Pancreas (tissue), 10 donors: ENCODE results near the gene PRKD1. TPM values are rescaled to one million over a fixed set of nuclear protein-coding genes. Genes with fewer than 3 reads are reported as not detected.

ENCODE experiments used
- ATAC-seq, 4 donors: fragments of 200-7000 bp; cut with Tn5 transposase; one replicate each; pipeline versions ENCODE4 v1.8.0 to v1.9.1; 2020; ENCODE audit warnings: mild to moderate bottlenecking in 4 of 4, moderate library complexity in 4 of 4
- DNase-seq, 6 donors: peaks; one replicate each; pipeline ENCODE4 v3.0.0-alpha.2; 2020
- FAIRE-seq: peaks from 2 replicates; lab custom pipeline; 2012; peaks lifted over from hg19 to GRCh38; lab: Jason Lieb, UNC
- H3K27ac ChIP-seq, 4 donors: fragments of 200-600 bp; sonication (generic); 1 replicate in 3 of 4; 2 replicates in 1 of 4; pipeline versions ENCODE4 v1.5.0 to v1.8.0; 2020
- H3K27me3 ChIP-seq, 4 donors: fragments of 200-600 bp; one replicate each; pipeline ENCODE4 v1.8.0; 2021
- H3K36me3 ChIP-seq, 3 donors: fragments of 200-600 bp; sonication (generic) in 1 of 3; one replicate each; pipeline versions ENCODE4 v1.5.0 to v1.8.0; 2020 to 2021
- H3K4me1 ChIP-seq, 3 donors: fragments of 200-600 bp; one replicate each; pipeline ENCODE4 v1.8.0; 2021
- H3K4me3 ChIP-seq, 4 donors: fragments of 200-600 bp; sonication (generic) in 2 of 4; one replicate each; pipeline versions ENCODE4 v1.5.0 to v1.8.0; 2020 to 2021
- H3K9me3 ChIP-seq, 4 donors: fragments of 200-600 bp; one replicate each; pipeline ENCODE4 v1.8.0; 2021
- WGBS, 2 donors: extraction: QIAGEN DNeasy Blood & Tissue Kit; methylation state at CpG; one replicate each; pipeline ENCODE4 v1.1.7; 2013; 5-methylcytosine and 5-hydroxymethylcytosine counted together
- intact Hi-C, 3 donors: fragments of 100-400 bp; cut with DNase I; formaldehyde crosslinking; loops; one replicate each; pipeline versions ENCODE4 v1.11.1 to v1.14.2; 2022
- polyA plus RNA-seq, 2 donors: library from polyadenylated mRNA; stranded (reverse); fragments of 200-250 nt; gene quantifications; one replicate each; pipeline ENCODE4 v1.2.3, GENCODE V29; 2013
- total RNA-seq, 6 donors: library from RNA; stranded (reverse); fragmentation: NEBNext Ultra II Directional in 4 of 6; extraction: Animal tissue kit (Norgen Biotek cat#: 25700) in 4 of 6; gene quantifications; one replicate each; pipeline versions ENCODE4 v1.2.1 to v1.2.4, GENCODE V29; 2021 to 2023
- TF ChIP-seq, protein P1 (sequence below), 4 donors: fragments of 200-600 bp; sonication (generic) in 3 of 4; IDR thresholded peaks; one replicate each; pipeline versions ENCODE4 v1.5.0 to v1.8.0; 2021; ENCODE audit warnings: antibody characterized with exemption in 4 of 4
- donor health status: healthy with polysubstance abuse.
- donor health status: DM: no; HTN: no; CAD: no; lungs with moderate emphysema.
- donor health status: DM: no; HTN: no; CAD: no.
- donor health status: control.
- donor health status: control.
- donor health status: Bipolar disorder and iron deficiency.
- donor health status: DM: yes; HTN: yes; CAD: no.
- donor health status: DM: no; HTN: no; CAD: no.
- donor health status: DM: no; HTN: no; CAD: no.
- donor health status: DM: yes; HTN: yes; CAD: no.

The PRKD1 gene
- total and polyA plus RNA-seq, 8 donors = 3.1 to 13.2 (median 4.2) TPM

DNA sequence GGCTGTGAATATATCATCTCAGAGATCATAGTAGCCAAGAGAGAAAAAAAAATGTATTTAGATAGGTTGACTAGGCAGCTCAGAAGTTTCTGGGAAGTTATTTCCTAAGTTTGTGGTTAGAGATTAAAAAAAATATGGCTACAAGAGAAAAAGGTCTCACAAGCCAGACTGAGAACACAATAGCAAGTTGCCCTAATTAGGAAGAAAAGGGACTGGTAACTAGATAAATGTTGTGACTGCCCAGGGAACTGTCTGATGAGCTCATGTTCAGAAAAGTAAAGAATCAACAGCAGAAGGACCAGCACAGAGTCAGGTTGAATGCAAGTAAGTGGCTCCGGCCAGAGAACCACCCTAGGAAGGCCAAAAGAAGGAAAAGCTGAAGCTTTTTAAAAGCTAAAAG lies 256.6 kb downstream of the PRKD1 start:
- 90 to 100% methylated on average over 1 of the region's 1 CpG for WGBS, 2 donors
- TF ChIP-seq, protein P1, sequence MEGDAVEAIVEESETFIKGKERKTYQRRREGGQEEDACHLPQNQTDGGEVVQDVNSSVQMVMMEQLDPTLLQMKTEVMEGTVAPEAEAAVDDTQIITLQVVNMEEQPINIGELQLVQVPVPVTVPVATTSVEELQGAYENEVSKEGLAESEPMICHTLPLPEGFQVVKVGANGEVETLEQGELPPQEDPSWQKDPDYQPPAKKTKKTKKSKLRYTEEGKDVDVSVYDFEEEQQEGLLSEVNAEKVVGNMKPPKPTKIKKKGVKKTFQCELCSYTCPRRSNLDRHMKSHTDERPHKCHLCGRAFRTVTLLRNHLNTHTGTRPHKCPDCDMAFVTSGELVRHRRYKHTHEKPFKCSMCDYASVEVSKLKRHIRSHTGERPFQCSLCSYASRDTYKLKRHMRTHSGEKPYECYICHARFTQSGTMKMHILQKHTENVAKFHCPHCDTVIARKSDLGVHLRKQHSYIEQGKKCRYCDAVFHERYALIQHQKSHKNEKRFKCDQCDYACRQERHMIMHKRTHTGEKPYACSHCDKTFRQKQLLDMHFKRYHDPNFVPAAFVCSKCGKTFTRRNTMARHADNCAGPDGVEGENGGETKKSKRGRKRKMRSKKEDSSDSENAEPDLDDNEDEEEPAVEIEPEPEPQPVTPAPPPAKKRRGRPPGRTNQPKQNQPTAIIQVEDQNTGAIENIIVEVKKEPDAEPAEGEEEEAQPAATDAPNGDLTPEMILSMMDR (IDR thresholded peaks at IDR 0.05) = no peak
- no peaks in the 10 kb centered on the region for H3K9me3 ChIP-seq
- H3K36me3 ChIP-seq = no peaks in the 10 kb centered on the region
- intact Hi-C loops = no loop called here
- FAIRE-seq (no peak), DNase-seq (no peak), ATAC-seq (peak in 1 of 4 donors; percentile 26)
- peak overlapping the region in 1 of 4 donors; percentile 3 for H3K27ac ChIP-seq
- H3K27me3 ChIP-seq = no peaks in the 10 kb centered on the region
- H3K4me1 ChIP-seq = no peaks in the 10 kb centered on the region
- no peak overlapping the region for H3K4me3 ChIP-seq

DNA sequence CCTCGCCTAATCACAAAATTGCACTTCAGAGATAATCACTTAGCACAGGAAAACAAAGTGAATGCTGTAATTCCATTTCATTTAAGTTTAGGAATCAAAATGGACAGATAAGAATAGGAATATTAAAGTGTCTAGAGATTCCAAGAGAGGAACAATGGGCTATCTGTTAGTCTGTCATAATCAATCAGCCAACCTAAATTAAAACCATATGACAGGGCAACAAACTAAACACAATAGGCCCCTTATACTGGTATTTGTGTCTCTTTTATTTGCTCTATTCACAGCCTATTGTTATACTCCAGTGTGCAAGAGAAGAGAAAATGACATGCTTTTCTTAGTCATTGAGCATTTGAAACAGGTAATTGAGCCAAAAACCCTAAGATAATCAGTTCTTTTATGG lies 259.4 kb downstream of the PRKD1 start:
- no peaks in the 10 kb centered on the region for H3K9me3 ChIP-seq
- H3K4me3 ChIP-seq = no peak overlapping the region
- FAIRE-seq (no peak), DNase-seq (no peak), ATAC-seq (no peak)
- H3K27me3 ChIP-seq = no peaks in the 10 kb centered on the region
- H3K36me3 ChIP-seq = peaks cover 0 to 4% (median 0%) of the 10 kb centered on the region in 3 donors
- no peaks in the 10 kb centered on the region for H3K4me1 ChIP-seq
- intact Hi-C loops = no loop called here
- H3K27ac ChIP-seq = no peak overlapping the region
- TF ChIP-seq, protein P1 (IDR thresholded peaks at IDR 0.05) = no peak
- WGBS, 2 donors = 91 to 94% methylated on average over 1 of the region's 1 CpG

DNA sequence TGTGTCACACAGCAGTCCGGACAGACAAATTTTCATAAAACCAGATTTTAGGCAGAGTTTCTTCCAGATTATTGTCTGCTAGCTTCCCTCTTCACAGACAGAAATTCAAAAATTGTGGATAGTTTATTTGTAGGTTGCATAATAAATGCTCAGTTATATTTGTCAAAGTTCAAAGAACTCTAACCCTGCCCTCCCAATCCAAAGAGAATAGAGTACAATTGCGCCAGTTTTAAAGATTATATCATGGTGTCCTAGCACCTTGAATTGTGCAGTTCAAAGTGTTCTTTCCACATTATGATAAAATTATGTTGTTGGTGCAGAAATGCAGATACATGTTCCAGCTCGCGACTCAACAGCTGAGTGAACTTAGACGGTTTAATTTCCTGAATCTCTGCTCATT lies 263.1 kb downstream of the PRKD1 start:
- no peaks in the 10 kb centered on the region for H3K27me3 ChIP-seq
- WGBS, 2 donors = 94 to 95% methylated on average over 5 of the region's 5 CpGs
- peaks cover 0 to 4% (median 0%) of the 10 kb centered on the region in 3 donors for H3K36me3 ChIP-seq
- no peaks in the 10 kb centered on the region for H3K4me1 ChIP-seq
- DNase-seq (no peak), FAIRE-seq (no peak), ATAC-seq (no peak)
- H3K9me3 ChIP-seq = no peaks in the 10 kb centered on the region
- H3K4me3 ChIP-seq = no peak overlapping the region
- TF ChIP-seq, protein P1 (IDR thresholded peaks at IDR 0.05) = no peak
- intact Hi-C loops = no loop called here
- H3K27ac ChIP-seq = no peak overlapping the region

DNA sequence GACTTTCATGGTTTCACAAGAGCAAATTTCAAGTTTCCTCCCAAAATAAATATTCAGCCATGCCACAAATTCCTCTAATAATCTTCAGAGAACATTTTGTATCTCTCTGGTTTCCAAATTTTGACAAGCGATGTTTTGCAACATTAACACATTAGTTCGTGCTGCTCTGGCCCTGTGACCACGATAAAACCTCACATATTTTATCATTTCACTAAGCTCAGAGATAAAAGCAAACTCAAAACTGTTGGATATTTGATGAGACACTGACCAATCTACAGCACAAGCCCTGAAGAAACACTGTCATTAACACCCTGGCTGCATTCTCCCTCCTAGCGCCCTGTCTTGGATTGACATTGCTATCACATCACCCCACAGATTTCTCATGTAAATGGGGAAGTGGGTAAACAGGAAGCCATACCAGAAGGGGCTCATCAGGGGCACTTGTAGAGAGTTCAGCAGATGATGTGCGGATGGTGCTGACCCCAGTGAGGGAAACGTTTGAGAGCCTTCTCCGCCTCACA lies 264.3 kb downstream of the PRKD1 start:
- no peaks in the 10 kb centered on the region for H3K27me3 ChIP-seq
- no peak for DNase-seq
- ATAC-seq = no peak
- no peak for FAIRE-seq
- TF ChIP-seq, protein P1 (IDR thresholded peaks at IDR 0.05) = no peak
- H3K4me3 ChIP-seq = no peak overlapping the region
- no peaks in the 10 kb centered on the region for H3K4me1 ChIP-seq
- no peaks in the 10 kb centered on the region for H3K9me3 ChIP-seq
- 88% methylated on average over 7 of the region's 7 CpGs for WGBS, 2 donors
- H3K36me3 ChIP-seq = peaks cover 0 to 4% (median 0%) of the 10 kb centered on the region in 3 donors
- no peak overlapping the region for H3K27ac ChIP-seq
- intact Hi-C loops = no loop called here

DNA sequence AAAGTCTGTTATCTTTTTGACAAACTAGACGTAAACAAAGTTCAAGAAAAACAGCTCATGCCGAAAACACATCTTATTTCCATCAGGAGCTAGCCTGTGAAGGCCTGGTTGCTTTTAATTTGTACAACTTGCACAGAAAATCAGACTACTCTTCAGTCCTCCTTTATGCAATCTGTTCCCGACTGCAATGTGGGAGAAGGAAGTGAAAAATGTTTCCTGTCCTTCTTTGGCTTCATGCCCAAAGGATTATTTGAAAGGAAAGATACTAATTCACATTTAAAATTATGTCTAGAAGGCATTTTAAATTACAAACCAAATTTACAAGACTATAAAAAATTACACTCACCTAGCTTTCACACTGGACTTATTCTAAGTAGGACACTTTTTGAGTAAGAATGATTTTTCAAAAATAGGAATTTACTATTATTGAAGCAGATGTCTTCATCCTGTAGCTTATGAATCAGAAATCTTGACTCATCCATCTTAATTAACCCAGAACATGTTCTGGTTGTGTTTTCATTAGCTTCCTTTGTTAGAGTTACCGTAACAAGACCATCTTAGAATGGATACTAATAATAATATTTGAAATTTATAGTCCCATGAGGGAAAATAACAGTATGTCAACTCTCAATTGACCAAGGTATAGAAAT lies 272.6 kb downstream of the PRKD1 start:
- H3K27ac ChIP-seq = no peak overlapping the region
- TF ChIP-seq, protein P1 (IDR thresholded peaks at IDR 0.05) = no peak
- H3K27me3 ChIP-seq = no peaks in the 10 kb centered on the region
- no peaks in the 10 kb centered on the region for H3K36me3 ChIP-seq
- H3K9me3 ChIP-seq = no peaks in the 10 kb centered on the region
- no peak for FAIRE-seq
- ATAC-seq = no peak
- no peak for DNase-seq
- H3K4me3 ChIP-seq = no peak overlapping the region
- H3K4me1 ChIP-seq = peaks cover 2 to 14% (median 11%) of the 10 kb centered on the region in 3 donors
- intact Hi-C loops = no loop called here
- 67 to 73% methylated on average over 4 of the region's 4 CpGs for WGBS, 2 donors
